ENCODE results near the gene PTDSS2. TPM values are rescaled to one million over a fixed set of nuclear protein-coding genes. Genes with fewer than 3 reads are reported as not detected.

The PTDSS2 gene
- total RNA-seq, 2 donors from 2014 or later = 26.8 to 32.5 TPM

DNA sequence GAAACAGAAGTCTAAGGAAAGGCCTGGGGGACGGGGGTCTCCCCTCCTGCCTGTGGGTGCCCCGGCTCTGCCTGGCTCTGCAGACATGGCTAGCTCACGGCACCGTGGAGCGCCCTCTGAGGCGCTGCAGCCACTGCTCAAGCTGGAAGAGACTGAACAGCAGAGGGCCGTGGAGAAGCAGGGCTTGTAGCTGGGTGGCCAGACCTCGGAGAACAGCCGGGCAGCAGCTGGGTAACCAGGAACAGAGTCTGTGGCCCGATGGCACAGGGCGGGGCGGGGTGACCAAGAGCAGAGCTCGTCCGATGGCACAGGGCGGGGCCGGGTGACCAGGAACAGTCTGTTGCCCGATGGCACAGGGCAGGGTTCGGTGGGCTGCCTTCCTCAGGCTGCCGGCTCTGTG lies 38.9 kb downstream of the PTDSS2 start:
- no peaks in the 10 kb centered on the region for H3K9me3 ChIP-seq
- H3K27ac ChIP-seq = no peak overlapping the region
- TF ChIP-seq, protein P1, sequence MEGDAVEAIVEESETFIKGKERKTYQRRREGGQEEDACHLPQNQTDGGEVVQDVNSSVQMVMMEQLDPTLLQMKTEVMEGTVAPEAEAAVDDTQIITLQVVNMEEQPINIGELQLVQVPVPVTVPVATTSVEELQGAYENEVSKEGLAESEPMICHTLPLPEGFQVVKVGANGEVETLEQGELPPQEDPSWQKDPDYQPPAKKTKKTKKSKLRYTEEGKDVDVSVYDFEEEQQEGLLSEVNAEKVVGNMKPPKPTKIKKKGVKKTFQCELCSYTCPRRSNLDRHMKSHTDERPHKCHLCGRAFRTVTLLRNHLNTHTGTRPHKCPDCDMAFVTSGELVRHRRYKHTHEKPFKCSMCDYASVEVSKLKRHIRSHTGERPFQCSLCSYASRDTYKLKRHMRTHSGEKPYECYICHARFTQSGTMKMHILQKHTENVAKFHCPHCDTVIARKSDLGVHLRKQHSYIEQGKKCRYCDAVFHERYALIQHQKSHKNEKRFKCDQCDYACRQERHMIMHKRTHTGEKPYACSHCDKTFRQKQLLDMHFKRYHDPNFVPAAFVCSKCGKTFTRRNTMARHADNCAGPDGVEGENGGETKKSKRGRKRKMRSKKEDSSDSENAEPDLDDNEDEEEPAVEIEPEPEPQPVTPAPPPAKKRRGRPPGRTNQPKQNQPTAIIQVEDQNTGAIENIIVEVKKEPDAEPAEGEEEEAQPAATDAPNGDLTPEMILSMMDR (IDR thresholded peaks at IDR 0.05) = no peak
- no peak for DNase-seq (ENCODE audit: low spot score)
- no peak overlapping the region for H3K4me3 ChIP-seq
- no peaks in the 10 kb centered on the region for H3K27me3 ChIP-seq
- no peaks in the 10 kb centered on the region for H3K4me1 ChIP-seq
- peaks cover 26% of the 10 kb centered on the region for H3K36me3 ChIP-seq

DNA sequence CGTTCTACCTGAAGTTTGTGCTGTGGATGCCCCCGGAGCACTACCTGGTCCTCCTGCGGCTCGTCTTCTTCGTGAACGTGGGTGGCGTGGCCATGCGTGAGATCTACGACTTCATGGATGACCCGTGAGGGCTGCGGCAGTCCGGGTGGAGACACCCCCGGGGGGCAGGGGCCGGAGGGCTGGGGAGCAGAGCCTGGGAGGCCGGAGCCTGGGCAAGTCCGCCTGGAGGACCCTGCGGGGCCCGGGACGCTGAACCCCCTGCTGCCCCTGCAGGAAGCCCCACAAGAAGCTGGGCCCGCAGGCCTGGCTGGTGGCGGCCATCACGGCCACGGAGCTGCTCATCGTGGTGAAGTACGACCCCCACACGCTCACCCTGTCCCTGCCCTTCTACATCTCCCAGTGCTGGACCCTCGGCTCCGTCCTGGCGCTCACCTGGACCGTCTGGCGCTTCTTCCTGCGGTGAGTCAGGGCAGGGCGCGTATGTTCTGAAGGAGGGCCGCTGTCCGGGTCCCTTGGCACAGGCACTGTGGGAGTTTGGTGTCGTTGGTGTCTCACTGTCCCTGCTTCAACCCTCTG lies 39.6 kb downstream of the PTDSS2 start:
- Histone ChIP-seq H3K27ac (no peak overlapping the region), H3K4me1 (no peaks in the 10 kb centered on the region), H3K4me3 (no peak overlapping the region), H3K9me3 (no peaks in the 10 kb centered on the region), H3K36me3 (peaks cover 34% of the 10 kb centered on the region), H3K27me3 (no peaks in the 10 kb centered on the region)
- DNase-seq (ENCODE audit: low spot score) = no peak
- TF ChIP-seq, protein P1 (IDR thresholded peaks at IDR 0.05) = no peak

DNA sequence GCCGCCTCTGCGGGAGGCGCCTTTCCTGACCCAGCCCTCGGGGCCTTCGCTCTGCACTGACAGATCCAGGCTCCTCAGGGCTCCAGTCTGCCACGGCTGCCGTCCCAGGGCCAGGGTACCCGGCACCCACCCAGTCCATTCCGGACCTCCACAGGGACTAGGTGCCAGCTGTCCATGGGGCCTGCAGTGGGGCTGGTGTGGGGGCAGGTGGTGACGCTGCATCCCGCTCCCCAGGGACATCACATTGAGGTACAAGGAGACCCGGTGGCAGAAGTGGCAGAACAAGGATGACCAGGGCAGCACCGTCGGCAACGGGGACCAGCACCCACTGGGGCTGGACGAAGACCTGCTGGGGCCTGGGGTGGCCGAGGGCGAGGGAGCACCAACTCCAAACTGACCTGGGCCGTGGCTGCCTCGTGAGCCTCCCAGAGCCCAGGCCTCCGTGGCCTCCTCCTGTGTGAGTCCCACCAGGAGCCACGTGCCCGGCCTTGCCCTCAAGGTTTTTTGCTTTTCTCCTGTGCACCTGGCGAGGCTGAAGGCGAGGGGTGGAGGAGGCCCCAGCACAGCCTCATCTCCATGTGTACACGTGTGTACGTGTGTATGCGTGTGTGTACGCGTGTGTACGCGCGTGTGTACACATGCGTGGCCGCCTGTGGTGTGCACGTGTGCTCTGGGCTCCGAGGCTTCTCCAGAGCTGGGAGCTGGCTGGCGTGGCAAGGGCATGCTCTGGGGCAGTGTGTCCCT lies 40.3 kb downstream of the PTDSS2 start:
- TF ChIP-seq, protein P1 (IDR thresholded peaks at IDR 0.05) = no peak
- Histone ChIP-seq H3K4me1 (no peaks in the 10 kb centered on the region), H3K4me3 (no peak overlapping the region), H3K27me3 (no peaks in the 10 kb centered on the region), H3K36me3 (peaks cover 40% of the 10 kb centered on the region), H3K9me3 (no peaks in the 10 kb centered on the region), H3K27ac (no peak overlapping the region)
- no peak for DNase-seq (ENCODE audit: low spot score)

DNA sequence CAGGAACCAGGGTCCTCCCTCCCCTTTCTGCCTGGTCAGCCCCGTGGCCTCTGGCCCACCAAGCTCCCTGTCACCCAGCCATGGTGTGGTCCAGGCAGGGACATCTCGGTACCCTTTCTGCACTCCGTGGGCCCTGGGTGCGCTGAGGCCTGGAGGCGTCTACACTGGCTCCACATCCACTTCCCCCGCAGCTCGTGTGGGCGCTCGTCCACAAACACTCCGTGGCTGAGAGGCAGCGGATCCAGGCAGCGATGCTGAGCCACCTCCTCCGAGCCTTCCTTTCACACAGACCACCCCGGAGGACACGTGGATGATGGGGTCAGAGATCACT lies 40.8 kb downstream of the PTDSS2 start:
- Histone ChIP-seq H3K9me3 (no peaks in the 10 kb centered on the region), H3K36me3 (peaks cover 45% of the 10 kb centered on the region)
- no peak for DNase-seq (ENCODE audit: low spot score)

DNA sequence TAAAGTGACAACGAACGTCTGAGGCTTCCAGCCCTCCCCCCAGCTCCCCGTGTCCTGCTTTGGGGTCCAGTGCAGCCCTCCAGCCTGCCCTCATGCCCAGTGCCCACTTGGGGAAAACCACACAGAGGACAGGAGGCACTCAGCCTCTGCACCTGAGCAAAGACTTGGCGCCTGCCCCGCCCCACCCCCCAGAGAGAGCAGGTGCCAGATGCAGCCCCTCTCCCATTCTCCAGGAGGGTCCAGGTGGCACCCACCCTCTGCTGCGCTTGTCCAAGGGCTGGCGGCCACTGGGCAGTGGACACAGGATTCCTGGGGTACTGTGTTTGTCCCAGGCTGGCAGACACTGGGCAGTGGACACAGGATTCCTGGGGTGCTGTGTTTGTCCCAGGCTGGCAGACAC lies 41.3 kb downstream of the PTDSS2 start:
- peaks cover 50% of the 10 kb centered on the region for H3K36me3 ChIP-seq
- TF ChIP-seq, protein P1 (IDR thresholded peaks at IDR 0.05) = no peak
- H3K4me1 ChIP-seq = no peaks in the 10 kb centered on the region
- no peak overlapping the region for H3K4me3 ChIP-seq
- H3K27me3 ChIP-seq = no peaks in the 10 kb centered on the region
- H3K9me3 ChIP-seq = no peaks in the 10 kb centered on the region
- DNase-seq (ENCODE audit: low spot score) = no peak
- no peak overlapping the region for H3K27ac ChIP-seq

More for the DNA sequence above, 40.8 kb downstream of the PTDSS2 start:
- Histone ChIP-seq H3K27ac (no peak overlapping the region), H3K4me3 (no peak overlapping the region), H3K4me1 (no peaks in the 10 kb centered on the region), H3K27me3 (no peaks in the 10 kb centered on the region)
- TF ChIP-seq, protein P1 (IDR thresholded peaks at IDR 0.05) = no peak

All from right atrium auricular region (tissue), 2 donors.